Stimulated activated CD4-positive, alpha-beta T cell treated with anti-CD3 and anti-CD28 coated beads, Interleukin-12 subunit alpha, Interleukin-12 subunit beta, amount 100 ng/mL, for 24 hours (primary cell): ENCODE results near the gene FKBP1A.
A peak's percentile ranks its signal among the peaks of the same experiment; 100 is the strongest.

Experiments
- DNase-seq, 2 experiments: peaks; one replicate each; pipeline ENCODE4 v3.0.0-alpha.2; 2020; ENCODE audit warnings: low read depth in 2 of 2

The FKBP1A gene

GRCh38 chr20:1392693-1393506 lies at the start of gene FKBP1A:
Gene FKBP1A (minus strand): TSS chr20:1393054. CDS start chr20:1392998, 56 bp downstream.
- peak; percentile 83 to 87 for DNase-seq

DNA sequence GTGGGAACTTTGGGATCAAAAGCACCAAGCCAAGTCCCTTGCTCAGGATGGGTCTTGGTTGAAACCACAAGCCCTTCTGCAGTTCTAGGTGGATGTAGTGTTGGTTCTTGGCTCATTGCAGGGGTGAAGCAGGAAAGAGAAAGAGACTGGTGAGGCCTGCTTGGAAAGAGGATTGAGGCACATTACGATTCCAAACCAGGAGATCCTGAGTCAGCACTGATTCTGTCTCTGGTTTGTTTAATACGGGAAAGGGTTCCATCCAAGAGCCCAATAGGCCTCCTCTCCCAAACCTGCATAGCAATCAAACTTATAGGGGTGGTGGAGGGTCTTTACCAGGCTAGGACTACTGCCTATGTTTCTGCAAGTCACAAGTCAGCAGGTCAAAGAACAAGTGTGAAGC lies 49.5 kb upstream of the FKBP1A start:
- no peak for DNase-seq

GRCh38 chr20:1441133-1441532 lies 48.3 kb upstream of the FKBP1A start:
- no peak for DNase-seq

GRCh38 chr20:1440024-1440423 lies 47.2 kb upstream of the FKBP1A start:
- no peak for DNase-seq

- no peak for DNase-seq
Observed at GRCh38 chr20:1438361-1438760, 45.5 kb upstream of the FKBP1A start.

- DNase-seq = peak; percentile 48 to 71
Observed at GRCh38 chr20:1437235-1437904, 44.5 kb upstream of the FKBP1A start.

DNA sequence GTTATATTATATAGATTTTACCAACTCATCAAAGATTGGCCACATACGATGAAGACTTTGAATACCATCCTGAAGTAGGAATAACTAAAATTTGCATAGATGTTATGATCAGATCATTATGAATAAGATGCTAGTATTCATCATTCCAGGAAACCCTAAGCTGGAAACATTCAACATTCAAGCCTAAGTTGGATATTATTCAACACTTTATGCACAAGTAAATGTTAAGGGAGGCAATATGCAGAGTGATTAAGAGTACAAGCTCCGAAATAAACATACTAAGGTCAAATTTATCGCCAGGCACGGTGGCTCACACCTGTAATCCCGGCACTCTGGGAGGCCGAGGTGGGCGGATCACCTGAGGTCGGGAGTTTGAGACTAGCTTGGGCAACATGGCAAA lies 43.4 kb upstream of the FKBP1A start:
- no peak for DNase-seq

GRCh38 chr20:1435337-1435699 lies 42.5 kb upstream of the FKBP1A start:
- DNase-seq = no peak

- DNase-seq = peak; percentile 7 to 49
Observed at GRCh38 chr20:1434571-1435336, 41.9 kb upstream of the FKBP1A start.

GRCh38 chr20:1431158-1431557 lies 38.3 kb upstream of the FKBP1A start:
- no peak for DNase-seq

- DNase-seq = no peak
Observed at GRCh38 chr20:1430004-1430451, 37.2 kb upstream of the FKBP1A start.

GRCh38 chr20:1429143-1429728 lies 36.4 kb upstream of the FKBP1A start:
- DNase-seq = no peak

- no peak for DNase-seq
Observed at GRCh38 chr20:1427457-1428054, 34.7 kb upstream of the FKBP1A start.

- DNase-seq = no peak
Observed at GRCh38 chr20:1426231-1426849, 33.5 kb upstream of the FKBP1A start.

DNA sequence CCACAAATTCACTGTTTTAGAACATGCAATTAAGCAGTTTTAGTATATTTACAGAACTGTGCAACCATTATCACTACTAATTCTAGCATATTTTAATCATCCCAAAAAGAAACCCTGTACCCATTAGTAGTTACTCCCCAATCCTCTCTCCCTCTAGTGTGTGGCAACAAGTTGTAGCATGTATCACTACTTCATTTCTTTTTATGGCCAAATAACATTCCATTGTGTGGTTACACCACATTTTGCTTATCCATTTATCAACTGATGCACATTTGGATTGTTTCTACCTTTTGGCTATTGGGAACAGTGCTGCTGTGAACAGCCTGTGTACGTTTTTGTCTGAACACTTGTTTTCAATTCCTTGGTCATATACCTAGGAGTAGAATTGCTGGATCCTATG lies 31.5 kb upstream of the FKBP1A start:
- no peak for DNase-seq

- no peak for DNase-seq
Observed at GRCh38 chr20:1423625-1424106, 30.8 kb upstream of the FKBP1A start.

- no peak for DNase-seq
Observed at GRCh38 chr20:1423206-1423605, 30.4 kb upstream of the FKBP1A start.

GRCh38 chr20:1422753-1423152 lies 29.9 kb upstream of the FKBP1A start:
- DNase-seq = no peak

GRCh38 chr20:1420066-1420465 lies 27.2 kb upstream of the FKBP1A start:
- no peak for DNase-seq

DNA sequence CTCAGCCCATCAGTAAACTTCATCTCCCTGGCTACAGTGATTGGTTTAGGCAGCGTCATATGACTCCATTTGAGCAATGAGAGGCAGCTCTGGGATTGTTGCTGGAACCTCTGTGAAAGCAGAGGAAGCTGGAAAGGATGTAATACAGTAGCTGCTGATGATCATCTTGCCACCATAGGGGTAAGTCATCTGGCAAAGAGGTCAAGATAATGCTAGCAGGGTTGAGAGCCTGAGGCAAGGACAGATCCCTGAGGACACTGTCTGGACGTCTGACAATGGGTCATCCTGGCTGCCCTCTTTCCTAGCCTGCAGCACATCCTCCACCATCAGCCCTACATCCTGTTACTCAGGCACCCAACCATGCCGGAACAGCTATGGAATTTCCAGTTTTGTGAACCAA lies 25.5 kb upstream of the FKBP1A start:
- DNase-seq = no peak

GRCh38 chr20:1417790-1418189 lies 24.9 kb upstream of the FKBP1A start:
- DNase-seq = no peak
